Measurements from ENCODE around the gene SAGE1.
"Not testable (repeated sequence)": the region's sequence is repeated elsewhere in the genome, so short reads cannot be mapped to it uniquely, and the experiment has no call there.

SAGE1 gene

GRCh38 chrX:135892781-135893180, 735 bp upstream of the SAGE1 start:
- no peak overlapping the region for H2AFZ ChIP-seq
- H3K79me2 ChIP-seq, result no peaks in the 10 kb centered on the region
- no peak overlapping the region for H3K4me2 ChIP-seq (ENCODE audit: low read length)
- no peaks in the 10 kb centered on the region for H3K4me1 ChIP-seq
- no peak overlapping the region for H3K27ac ChIP-seq
- H3K4me3 ChIP-seq (ENCODE audit: low read depth, low read length), result no peak overlapping the region
- no peaks in the 10 kb centered on the region for H3K36me3 ChIP-seq (ENCODE audit: control insufficient read depth, insufficient read depth, low read length)
- no peaks in the 10 kb centered on the region for H3K27me3 ChIP-seq (ENCODE audit: control insufficient read depth, insufficient read depth, low read length)
- no peaks in the 10 kb centered on the region for H3K9me3 ChIP-seq (ENCODE audit: control insufficient read depth, low read length)
- TF ChIP-seq CTCF (IDR thresholded peaks at IDR 0.05), result no peak
- no peak overlapping the region for H3K9ac ChIP-seq

- H3K79me2 ChIP-seq, result no peaks in the 10 kb centered on the region
- no peaks in the 10 kb centered on the region for H3K27me3 ChIP-seq (ENCODE audit: control insufficient read depth, insufficient read depth, low read length)
- no peaks in the 10 kb centered on the region for H3K36me3 ChIP-seq (ENCODE audit: control insufficient read depth, insufficient read depth, low read length)
- no peaks in the 10 kb centered on the region for H3K9me3 ChIP-seq (ENCODE audit: control insufficient read depth, low read length)
- no peaks in the 10 kb centered on the region for H3K4me1 ChIP-seq
- no peak for TF ChIP-seq CTCF (IDR thresholded peaks at IDR 0.05)
- H3K4me2 ChIP-seq (ENCODE audit: low read length), result no peak overlapping the region
- H3K27ac ChIP-seq, result no peak overlapping the region
- no peak overlapping the region for H2AFZ ChIP-seq
- no peak overlapping the region for H3K9ac ChIP-seq
- no peak overlapping the region for H3K4me3 ChIP-seq (ENCODE audit: low read depth, low read length)
Observed at GRCh38 chrX:135910251-135910650, 16.7 kb downstream of the SAGE1 start.

GRCh38 chrX:135914404-135914803, 20.9 kb downstream of the SAGE1 start:
- no peaks in the 10 kb centered on the region for H3K79me2 ChIP-seq
- H3K4me3 ChIP-seq (ENCODE audit: low read depth, low read length), result no peak overlapping the region
- no peaks in the 10 kb centered on the region for H3K27me3 ChIP-seq (ENCODE audit: control insufficient read depth, insufficient read depth, low read length)
- no peak overlapping the region for H3K4me2 ChIP-seq (ENCODE audit: low read length)
- no peak overlapping the region for H2AFZ ChIP-seq
- H3K4me1 ChIP-seq, result no peaks in the 10 kb centered on the region
- H3K27ac ChIP-seq, result no peak overlapping the region
- no peaks in the 10 kb centered on the region for H3K9me3 ChIP-seq (ENCODE audit: control insufficient read depth, low read length)
- no peaks in the 10 kb centered on the region for H3K36me3 ChIP-seq (ENCODE audit: control insufficient read depth, insufficient read depth, low read length)
- H3K9ac ChIP-seq, result no peak overlapping the region
- no peak for TF ChIP-seq CTCF (IDR thresholded peaks at IDR 0.05)

GRCh38 chrX:135920516-135920915, 27.0 kb downstream of the SAGE1 start:
- H3K4me1 ChIP-seq; H3K79me2 ChIP-seq; H3K9ac ChIP-seq; H3K4me3 ChIP-seq (ENCODE audit: low read depth, low read length); H3K27ac ChIP-seq; H3K36me3 ChIP-seq (ENCODE audit: control insufficient read depth, insufficient read depth, low read length); H3K27me3 ChIP-seq (ENCODE audit: control insufficient read depth, insufficient read depth, low read length); H3K4me2 ChIP-seq (ENCODE audit: low read length); H2AFZ ChIP-seq; H3K9me3 ChIP-seq (ENCODE audit: control insufficient read depth, low read length): not testable (repeated sequence)

- H3K27ac ChIP-seq, result no peak overlapping the region
- H2AFZ ChIP-seq, result no peak overlapping the region
- no peaks in the 10 kb centered on the region for H3K9me3 ChIP-seq (ENCODE audit: control insufficient read depth, low read length)
- H3K79me2 ChIP-seq, result no peaks in the 10 kb centered on the region
- H3K27me3 ChIP-seq (ENCODE audit: control insufficient read depth, insufficient read depth, low read length), result no peaks in the 10 kb centered on the region
- H3K9ac ChIP-seq, result no peak overlapping the region
- no peak for TF ChIP-seq CTCF (IDR thresholded peaks at IDR 0.05)
- no peaks in the 10 kb centered on the region for H3K4me1 ChIP-seq
- H3K4me3 ChIP-seq (ENCODE audit: low read depth, low read length), result no peak overlapping the region
- no peaks in the 10 kb centered on the region for H3K36me3 ChIP-seq (ENCODE audit: control insufficient read depth, insufficient read depth, low read length)
- H3K4me2 ChIP-seq (ENCODE audit: low read length), result no peak overlapping the region
Observed at GRCh38 chrX:135923353-135923752, 29.8 kb downstream of the SAGE1 start.
